ENCODE data around the gene CDH23.

Gene CDH23

DNA sequence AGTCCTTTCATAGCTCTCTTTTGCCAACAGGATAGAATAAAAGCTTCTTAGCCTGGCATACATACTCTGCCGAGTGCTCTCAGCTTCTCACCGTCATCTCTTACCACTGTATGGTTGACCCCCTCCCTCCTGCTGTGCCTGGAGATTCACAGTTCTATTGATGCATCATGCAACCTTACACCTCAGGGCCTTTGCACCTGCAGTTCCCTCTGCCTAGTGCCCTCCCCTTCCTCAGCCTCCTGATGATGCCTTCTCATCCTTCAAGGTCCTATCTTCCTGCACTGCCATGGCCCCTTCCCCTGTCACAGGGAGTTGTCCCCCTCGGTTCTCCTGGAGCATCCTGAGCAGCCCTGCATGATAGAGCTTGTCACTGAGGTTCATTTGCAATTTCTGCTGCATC, 81.5 kb downstream of the CDH23 start:
- H3K4me3 ChIP-seq (ENCODE audit: low read depth, low read length) = no peak overlapping the region
- no peak for TF ChIP-seq CTCF (IDR thresholded peaks at IDR 0.05; ENCODE audit: control insufficient read depth, extremely low read depth, insufficient read depth)
- DNase-seq (ENCODE audit: low read depth) = no peak

GRCh38 chr10:71478813-71479365, 82.2 kb downstream of the CDH23 start:
- TF ChIP-seq CTCF (IDR thresholded peaks at IDR 0.05; ENCODE audit: control insufficient read depth, extremely low read depth, insufficient read depth) = no peak
- DNase-seq (ENCODE audit: low read depth) = no peak

GRCh38 chr10:71479831-71480230, 83.1 kb downstream of the CDH23 start:
- no peak for TF ChIP-seq CTCF (IDR thresholded peaks at IDR 0.05; ENCODE audit: control insufficient read depth, extremely low read depth, insufficient read depth)
- no peak overlapping the region for H3K4me3 ChIP-seq (ENCODE audit: low read depth, low read length)
- DNase-seq (ENCODE audit: low read depth) = no peak

More at GRCh38 chr10:71478813-71479365, 82.2 kb downstream of the CDH23 start:
- no peak overlapping the region for H3K4me3 ChIP-seq (ENCODE audit: low read depth, low read length)

DNA sequence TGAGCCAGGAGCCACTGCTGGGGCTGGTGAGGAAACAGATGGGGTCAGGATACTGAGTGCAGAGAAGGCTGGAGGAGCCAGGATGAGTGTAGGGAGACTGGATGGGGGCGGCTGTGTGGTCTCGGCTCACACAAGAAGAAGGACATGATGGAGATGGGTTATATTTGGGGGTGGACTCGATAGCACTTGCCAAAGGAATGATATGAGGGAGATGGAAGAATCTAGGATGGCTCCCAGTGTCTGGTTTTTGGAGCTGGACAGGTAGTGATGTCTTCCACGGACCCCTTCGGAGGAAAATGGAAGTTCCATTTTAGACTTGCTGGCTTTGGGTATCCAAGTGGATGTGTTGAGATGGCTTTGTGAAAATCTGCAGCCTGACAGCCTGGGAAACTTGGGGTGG, 83.9 kb downstream of the CDH23 start:
- DNase-seq (ENCODE audit: low read depth) = no peak
- TF ChIP-seq CTCF (IDR thresholded peaks at IDR 0.05; ENCODE audit: control insufficient read depth, extremely low read depth, insufficient read depth) = no peak

DNA sequence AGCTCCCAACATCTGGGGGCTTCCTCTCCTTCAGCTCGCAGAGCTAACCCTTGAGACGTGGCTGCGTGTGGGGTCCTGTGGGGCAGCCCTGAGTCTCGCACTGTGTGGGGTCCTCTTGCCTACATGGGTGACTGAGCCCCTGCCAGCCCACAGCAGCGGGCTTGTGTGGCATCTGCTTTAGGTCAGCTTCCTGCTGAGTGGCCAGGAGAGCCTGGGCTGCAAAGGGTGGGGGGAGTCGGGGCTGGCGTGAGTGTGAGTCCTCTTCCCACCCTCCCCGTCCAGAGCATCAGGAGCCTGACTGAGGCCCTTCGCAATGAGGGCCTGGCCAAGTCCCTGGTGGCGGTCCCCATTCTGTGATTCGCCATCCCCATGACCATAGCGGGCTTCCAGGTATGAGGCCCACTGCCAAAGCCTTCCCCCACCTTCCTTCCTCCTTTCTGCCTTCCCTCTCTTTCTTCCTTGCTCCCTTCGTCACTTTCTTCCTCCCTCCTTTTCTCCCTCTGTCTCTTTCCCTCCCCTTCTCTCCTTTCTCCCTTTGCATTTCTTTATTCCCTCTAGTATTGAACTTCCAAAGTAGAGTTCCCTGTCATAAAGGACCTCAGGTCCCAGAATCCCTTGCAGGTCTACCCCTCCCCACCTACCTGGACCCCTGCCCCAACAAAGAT, 85.2 kb downstream of the CDH23 start:
- TF ChIP-seq CTCF (IDR thresholded peaks at IDR 0.05; ENCODE audit: control insufficient read depth, extremely low read depth, insufficient read depth) = no peak
- H3K4me3 ChIP-seq (ENCODE audit: low read depth, low read length) = no peak overlapping the region
- no peak for DNase-seq (ENCODE audit: low read depth)

More for the DNA sequence above, 83.9 kb downstream of the CDH23 start:
- H3K4me3 ChIP-seq (ENCODE audit: low read depth, low read length) = no peak overlapping the region

DNA sequence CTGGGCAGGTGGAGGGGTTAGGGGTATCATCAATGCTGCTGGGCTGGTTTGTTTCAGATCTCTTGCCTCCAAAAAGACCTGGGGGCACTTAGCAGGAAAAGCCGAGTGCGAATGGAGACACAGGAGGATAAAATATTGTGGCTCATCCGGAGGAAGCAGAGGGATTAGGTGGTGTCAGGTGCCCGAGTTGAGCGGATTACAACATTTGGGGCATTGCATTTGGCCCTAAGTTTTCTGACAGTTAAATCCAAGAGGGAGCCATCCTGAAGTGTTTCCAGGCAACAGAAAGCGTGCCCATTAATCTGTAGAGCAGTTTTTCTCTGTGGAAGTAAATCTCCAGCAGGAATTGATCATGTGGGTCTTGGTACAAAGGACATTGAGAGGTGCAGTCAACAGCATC, 85.9 kb downstream of the CDH23 start:
- no peak for DNase-seq (ENCODE audit: low read depth)
- TF ChIP-seq CTCF (IDR thresholded peaks at IDR 0.05; ENCODE audit: control insufficient read depth, extremely low read depth, insufficient read depth) = no peak
- no peak overlapping the region for H3K4me3 ChIP-seq (ENCODE audit: low read depth, low read length)

DNA sequence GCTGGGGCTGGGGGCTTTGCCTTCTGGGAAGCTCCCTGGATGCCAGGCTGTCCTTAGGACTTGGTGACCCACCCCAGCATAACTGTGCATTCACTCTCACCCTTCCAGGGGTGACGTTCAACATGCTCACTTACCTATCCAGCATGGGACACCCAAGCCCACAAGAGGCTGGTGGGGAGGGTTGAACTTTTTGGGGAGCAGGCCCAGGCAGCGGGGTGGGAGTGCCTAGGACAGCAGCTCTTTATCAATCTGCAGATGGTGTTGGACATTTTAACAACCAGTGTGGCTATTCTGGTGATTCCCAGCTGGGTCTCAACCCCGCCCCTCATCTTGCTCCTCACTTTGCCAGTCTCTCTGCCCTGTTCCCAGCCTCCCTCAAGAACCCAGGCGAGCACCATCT, 86.4 kb downstream of the CDH23 start:
- TF ChIP-seq CTCF (IDR thresholded peaks at IDR 0.05; ENCODE audit: control insufficient read depth, extremely low read depth, insufficient read depth) = no peak
- H3K4me3 ChIP-seq (ENCODE audit: low read depth, low read length) = no peak overlapping the region
- no peak for DNase-seq (ENCODE audit: low read depth)
